B cell (primary cell): ENCODE results near the gene EPN2. TPM values are rescaled to one million over a fixed set of nuclear protein-coding genes. Genes with fewer than 3 reads are reported as not detected.

ENCODE experiments used
- ATAC-seq: fragments of 200-7000 bp; cut with Tn5 transposase; one replicate; pipeline ENCODE4 v1.10.0; 2021; ENCODE audit warnings: low read depth, mild to moderate bottlenecking, moderate number of reproducible peaks, moderate library complexity
- CTCF ChIA-PET: fragments of 350-600 bp; sonication (Branson Sonifier 250); formaldehyde crosslinking; loops from one replicate; lab custom pipeline; 2021; ENCODE audit warnings: antibody characterized with exemption, inconsistent platforms; lab: Charles Lee
- POLR2A ChIA-PET: fragments of 350-600 bp; sonication (Branson Sonifier 250); formaldehyde crosslinking; loops from one replicate; lab custom pipeline; 2021; ENCODE audit warnings: antibody characterized with exemption; lab: Charles Lee
- DNase-seq: peaks from one replicate; pipeline ENCODE4 v3.0.0; 2013
- H2AFZ ChIP-seq: 2 replicates; pipeline ENCODE4 v1.6.1; 2012; ENCODE audit warnings: mild to moderate bottlenecking, low read depth, low read length; ENCODE audit not compliant: insufficient read depth, poor library complexity, severe bottlenecking
- H3K27ac ChIP-seq, 2 donors: 1 replicate in 1 of 2; 2 replicates in 1 of 2; pipeline ENCODE4 v1.5.1; 2012 to 2013; ENCODE audit warnings: low read length in 2 of 2, mild to moderate bottlenecking in 2 of 2, moderate library complexity in 1 of 2
- H3K27me3 ChIP-seq, 4 experiments: fragments of 200-600 bp in 1 of 4; sonication (generic) in 1 of 4; replicated peaks in 1 of 4; 1 replicate in 2 of 4; 2 replicates in 2 of 4; pipeline versions ENCODE4 v1.6.1 to v1.7.0; 2013 to 2016; ENCODE audit warnings: low read length in 3 of 4, mild to moderate bottlenecking in 2 of 4, mixed read lengths in 1 of 4, moderate library complexity in 1 of 4; ENCODE audit not compliant: insufficient read depth in 4 of 4, control insufficient read depth in 3 of 4; ENCODE audit errors: control extremely low read depth in 1 of 4
- H3K36me3 ChIP-seq, 2 experiments: replicated peaks in 1 of 2; 1 replicate in 1 of 2; 2 replicates in 1 of 2; pipeline versions ENCODE4 v1.6.1 to v1.7.1; 2013; ENCODE audit warnings: low read length in 1 of 2; ENCODE audit not compliant: insufficient read depth in 2 of 2, control insufficient read depth in 1 of 2; ENCODE audit errors: control extremely low read depth in 1 of 2, extremely low read depth in 1 of 2
- H3K4me1 ChIP-seq, 2 donors: fragments of 200-600 bp in 1 of 2; sonication (generic) in 1 of 2; 1 replicate in 1 of 2; 2 replicates in 1 of 2; pipeline versions ENCODE4 v1.5.1 to v1.6.1; 2013 to 2017; ENCODE audit warnings: low read length in 2 of 2; ENCODE audit not compliant: control insufficient read depth in 2 of 2, insufficient read depth in 2 of 2
- H3K4me2 ChIP-seq: replicated peaks from 2 replicates; pipeline ENCODE3; 2012; ENCODE audit warnings: mild to moderate bottlenecking, low read depth, low read length; ENCODE audit not compliant: poor library complexity, severe bottlenecking
- H3K4me3 ChIP-seq, 5 experiments: fragments of 200-600 bp in 1 of 5; sonication (generic) in 1 of 5; 1 replicate in 3 of 5; 2 replicates in 2 of 5; pipeline versions ENCODE4 v1.5.1 to v1.7.0; 2011 to 2016; ENCODE audit warnings: low read length in 4 of 5, mild to moderate bottlenecking in 4 of 5, low read depth in 2 of 5, control low read depth in 1 of 5, moderate library complexity in 1 of 5; ENCODE audit not compliant: insufficient read depth in 1 of 5; ENCODE audit errors: control extremely low read depth in 1 of 5, extremely low read depth in 1 of 5
- H3K79me2 ChIP-seq: fragments of 200-600 bp; sonication (generic); one replicate; pipeline ENCODE4 v1.6.0; 2016; ENCODE audit warnings: low read length; ENCODE audit not compliant: control insufficient read depth, insufficient read depth
- H3K9ac ChIP-seq: fragments of 200-600 bp; sonication (generic); 2 replicates; pipeline ENCODE4 v1.6.1; 2017; ENCODE audit warnings: mild to moderate bottlenecking, low read length, moderate library complexity
- H3K9me3 ChIP-seq, 3 donors: one replicate each; pipeline versions ENCODE4 v1.6.1 to v1.7.1; 2013; ENCODE audit warnings: low read length in 2 of 3; ENCODE audit not compliant: control insufficient read depth in 2 of 3, insufficient read depth in 1 of 3; ENCODE audit errors: control extremely low read depth in 1 of 3
- H4K20me1 ChIP-seq: 2 replicates; pipeline ENCODE4 v1.6.0; 2012; ENCODE audit warnings: mild to moderate bottlenecking, low read length; ENCODE audit not compliant: insufficient read depth, control insufficient read depth, poor library complexity, severe bottlenecking
- H3K27ac Mint-ChIP-seq: one replicate; pipeline ENCODE4 v1.8.0; 2021; ENCODE audit warnings: mixed read lengths
- H3K27me3 Mint-ChIP-seq: one replicate; pipeline ENCODE4 v1.8.0; 2021; ENCODE audit warnings: mixed read lengths
- H3K4me1 Mint-ChIP-seq: one replicate; pipeline ENCODE4 v1.8.0; 2021; ENCODE audit warnings: mixed read lengths
- H3K4me3 Mint-ChIP-seq: one replicate; pipeline ENCODE4 v1.8.0; 2021; ENCODE audit warnings: mixed read lengths
- H3K9me3 Mint-ChIP-seq: one replicate; pipeline ENCODE4 v1.8.0; 2022; ENCODE audit warnings: mixed read lengths; ENCODE audit not compliant: insufficient read depth
- CTCF ChIP-seq: fragments of 200-600 bp; IDR thresholded peaks from one replicate; pipeline ENCODE4 v1.8.0; 2022; ENCODE audit warnings: antibody characterized with exemption, mild to moderate bottlenecking
- EZH2 ChIP-seq: IDR thresholded peaks from 2 replicates; pipeline ENCODE4 v1.6.1; 2012; ENCODE audit warnings: borderline replicate concordance, low read depth, mild to moderate bottlenecking, moderate library complexity, low read length; ENCODE audit not compliant: insufficient read depth, poor library complexity, severe bottlenecking
- WGBS: methylation state at CpG from one replicate; pipeline ENCODE4 v1.1.5; 2013; ENCODE audit warnings: missing lambda C conversion rate; ENCODE audit not compliant: insufficient coverage; 5-methylcytosine and 5-hydroxymethylcytosine counted together
- intact Hi-C: fragments of 100-400 bp; cut with micrococcal nuclease; formaldehyde crosslinking; loops from one replicate; pipeline ENCODE4 v1.10.0; 2022
- polyA plus RNA-seq: library from polyadenylated mRNA; depleted of rRNA; stranded (reverse); fragments of >200 nt; gene quantifications from 2 replicates; pipeline ENCODE4 v1.2.3, GENCODE V29; 2012
- total RNA-seq, 2 donors: library from RNA; stranded (reverse); fragments of 120-200 nt in 1 of 2; gene quantifications; 1 replicate in 1 of 2; 2 replicates in 1 of 2; pipeline versions ENCODE4 v1.2.3 to v1.2.4, GENCODE V29; 2013 to 2022

Gene EPN2
- total and polyA plus RNA-seq, 2 donors (not counting 1 experiment from before 2014, with no cell fraction given): 15.7 to 35.6 TPM

- Histone ChIP-seq H3K27ac (no peak overlapping the region), H3K4me2 (no peak overlapping the region), H4K20me1 (peaks cover 13% of the 10 kb centered on the region), H3K27me3 (peaks cover 0 to 6% (median 0%) of the 10 kb centered on the region in 4 experiments), H3K9ac (no peak overlapping the region), H3K4me1 (peaks cover 16 to 21% of the 10 kb centered on the region in 2 donors), H3K36me3 (no peaks in the 10 kb centered on the region), H3K4me3 (no peak overlapping the region), H2AFZ (no peak overlapping the region), H3K9me3 (peaks cover 0 to 3% (median 0%) of the 10 kb centered on the region in 3 donors), H3K79me2 (no peaks in the 10 kb centered on the region)
- intact Hi-C loops: no loop called here
- CTCF ChIA-PET: interaction anchor here (1.0 to 1.8 kb wide), 2 partner anchors 10 to 39 kb away, joined by 3 to 4 read pairs; no protein-coding TSS in a partner anchor
- POLR2A ChIA-PET: interaction anchor here (0.6 kb wide), 1 partner anchor 22 kb away, joined by 13 read pairs; no protein-coding TSS in a partner anchor
- TF ChIP-seq CTCF (no peak), EZH2 (no peak)
- no peak overlapping the region for H3K27ac Mint-ChIP-seq
- no peak overlapping the region for H3K4me3 Mint-ChIP-seq
- no peaks in the 10 kb centered on the region for H3K9me3 Mint-ChIP-seq
- no CpG with 5 or more reads among the region's 6 CpGs for WGBS
- no peaks in the 10 kb centered on the region for H3K27me3 Mint-ChIP-seq
- peaks cover 23% of the 10 kb centered on the region for H3K4me1 Mint-ChIP-seq
- DNase-seq (no peak), ATAC-seq (no peak)
These were observed 61.5 kb downstream of the EPN2 start for GRCh38 chr17:19298569-19299213.

GRCh38 chr17:19299214-19299747 is 62.1 kb downstream of the EPN2 start:
- DNase-seq (no peak), ATAC-seq (no peak)
- Histone ChIP-seq H3K27me3 (peaks cover 0 to 7% (median 0%) of the 10 kb centered on the region in 4 experiments), H3K36me3 (no peaks in the 10 kb centered on the region), H3K4me3 (no peak overlapping the region), H3K27ac (no peak overlapping the region), H3K79me2 (no peaks in the 10 kb centered on the region), H3K9ac (no peak overlapping the region), H3K4me2 (no peak overlapping the region), H3K9me3 (peaks cover 0 to 3% (median 0%) of the 10 kb centered on the region in 3 donors), H3K4me1 (peaks cover 22 to 26% of the 10 kb centered on the region in 2 donors), H2AFZ (no peak overlapping the region), H4K20me1 (peaks cover 13% of the 10 kb centered on the region)
- WGBS: 87% methylated on average over 4 of the region's 4 CpGs
- intact Hi-C loops: no loop called here
- Mint-ChIP-seq H3K27ac (no peak overlapping the region), H3K27me3 (no peaks in the 10 kb centered on the region), H3K9me3 (no peaks in the 10 kb centered on the region), H3K4me1 (peaks cover 28% of the 10 kb centered on the region), H3K4me3 (no peak overlapping the region)
- ChIA-PET POLR2A (interaction anchor here (0.6 kb wide), 1 partner anchor 22 kb away, joined by 13 read pairs; no protein-coding TSS in a partner anchor), CTCF (interaction anchor here (0.6 to 1.8 kb wide), 3 partner anchors 24 to 54 kb away, joined by 3 to 4 read pairs (median 4); no protein-coding TSS in a partner anchor)
- TF ChIP-seq CTCF (no peak), EZH2 (no peak)
